ENCODE results near the gene MAGI1.

GRCh38 chr3:65588884-65589283 is 449.8 kb downstream of the MAGI1 start:
- TF ChIP-seq EZH2phosphoT487 (IDR thresholded peaks at IDR 0.05; ENCODE audit: borderline replicate concordance, low read depth) (no peak), CTCF (IDR thresholded peaks at IDR 0.05) (no peak), YY1 (IDR thresholded peaks at IDR 0.05; ENCODE audit: low read depth) (no peak), TAF1 (IDR thresholded peaks at IDR 0.05; ENCODE audit: borderline replicate concordance, low read depth, low read length) (no peak), FOSL2 (IDR thresholded peaks at IDR 0.05; ENCODE audit: borderline replicate concordance, low read depth) (no peak), JUND (IDR thresholded peaks at IDR 0.05) (no peak), TCF12 (IDR thresholded peaks at IDR 0.05) (no peak), GABPA (IDR thresholded peaks at IDR 0.05; ENCODE audit: low read depth) (no peak), SIN3A (IDR thresholded peaks at IDR 0.05; ENCODE audit: borderline replicate concordance, low read depth, low read length) (no peak), REST (IDR thresholded peaks at IDR 0.05; ENCODE audit: low read depth, low read length) (no peak), RCOR1 (IDR thresholded peaks at IDR 0.05; ENCODE audit: low read length) (no peak)

All from SK-N-SH (cell line).